Left ventricle myocardium superior (tissue), 1 donor: Measurements from ENCODE around the gene ZNF195. TPM values are rescaled to one million over a fixed set of nuclear protein-coding genes. Genes with fewer than 3 reads are reported as not detected.
"Not testable (repeated sequence)": the region's sequence is repeated elsewhere in the genome, so short reads cannot be mapped to it uniquely, and the experiment has no call there.

Source experiments
- ATAC-seq: fragments of 200-7000 bp; cut with Tn5 transposase; one replicate; pipeline ENCODE4 v1.9.1; 2020; ENCODE audit warnings: mild to moderate bottlenecking, moderate library complexity
- DNase-seq: peaks from one replicate; pipeline ENCODE4 v3.0.0-alpha.2; 2020
- intact Hi-C: fragments of 100-400 bp; cut with micrococcal nuclease; formaldehyde crosslinking; loops from one replicate; pipeline ENCODE4 v1.11.0; 2022
- total RNA-seq: library from RNA; stranded (reverse); fragmentation: NEBNext Ultra II Directional; extraction: Animal tissue kit (Norgen Biotek cat#: 25700); gene quantifications from one replicate; pipeline ENCODE4 v1.2.1, GENCODE V29; 2021
- donor health status: DM: no; HTN: yes; CAD: no; lungs with severe emphysema.

Gene ZNF195
- total RNA-seq, 1 donor from 2014 or later = 10.5 TPM

GRCh38 chr11:3367221-3367620, 11.7 kb downstream of the ZNF195 start:
- no peak for ATAC-seq
- intact Hi-C loops = no loop called here
- DNase-seq = no peak

- intact Hi-C loops = no loop called here
- ATAC-seq (no peak), DNase-seq (no peak)
Observed at GRCh38 chr11:3359092-3359824, 19.7 kb downstream of the ZNF195 start.

DNA sequence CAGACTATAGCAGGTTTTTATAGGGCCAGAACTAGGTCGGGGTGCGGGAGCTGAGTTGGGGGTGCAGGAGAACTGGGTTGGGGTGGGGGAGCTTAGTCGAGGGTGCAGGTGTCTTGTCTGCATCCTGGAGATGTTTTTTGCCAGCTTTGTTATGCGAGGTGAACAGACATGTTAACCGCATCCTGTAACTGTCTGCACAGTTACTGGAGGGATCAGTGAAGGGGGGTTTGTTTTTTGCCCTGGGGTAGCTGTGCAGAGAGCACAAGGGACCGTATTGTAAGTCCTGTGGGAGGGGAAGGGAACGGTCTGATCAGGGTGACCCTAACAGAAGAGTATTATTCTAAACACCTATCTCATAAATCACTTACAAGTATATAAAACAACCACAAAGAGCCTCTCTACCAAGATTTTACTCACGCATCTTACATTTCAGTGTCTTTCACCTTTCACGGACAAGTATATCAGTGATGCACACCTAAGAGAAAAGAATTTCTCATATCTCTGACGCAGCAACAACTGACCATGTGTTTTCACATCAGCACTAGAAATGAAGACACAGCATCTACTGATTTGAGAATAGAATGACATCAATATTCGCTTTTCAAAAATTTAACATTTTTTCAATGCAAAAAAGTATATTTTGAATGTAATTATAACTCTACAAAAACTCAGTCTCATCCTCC, 20.8 kb downstream of the ZNF195 start:
- DNase-seq (no peak), ATAC-seq (no peak)
- intact Hi-C loops = no loop called here

GRCh38 chr11:3357302-3357701, 21.6 kb downstream of the ZNF195 start:
- no peak for ATAC-seq
- intact Hi-C loops = no loop called here

DNA sequence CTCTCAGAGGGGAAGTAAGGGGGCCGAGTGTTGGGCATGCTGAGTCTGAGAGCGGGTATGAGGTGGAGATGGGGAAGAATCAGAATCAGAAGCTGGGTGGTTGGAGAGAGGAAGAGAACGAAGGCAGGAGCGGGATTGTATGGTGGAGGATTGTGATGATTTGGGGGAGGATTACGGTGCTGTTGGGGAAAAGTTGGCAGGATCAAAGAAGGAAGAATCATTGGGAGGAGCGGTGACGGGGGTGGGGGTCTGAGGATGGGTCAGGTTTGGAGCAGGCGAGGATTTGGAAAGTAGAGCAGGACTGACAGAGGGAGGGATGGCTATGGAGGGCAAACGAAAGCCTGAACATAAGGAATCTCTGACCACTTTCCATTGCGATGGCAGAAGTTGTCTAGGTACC, 22.1 kb downstream of the ZNF195 start:
- no peak for DNase-seq
- intact Hi-C loops = no loop called here
- ATAC-seq = no peak

More at GRCh38 chr11:3357302-3357701, 21.6 kb downstream of the ZNF195 start:
- no peak for DNase-seq

- ATAC-seq = no peak
Observed at GRCh38 chr11:3353066-3353465, 25.9 kb downstream of the ZNF195 start.

GRCh38 chr11:3347127-3347526, 31.8 kb downstream of the ZNF195 start:
- intact Hi-C loops = no loop called here
- DNase-seq (no peak), ATAC-seq (no peak)

More at GRCh38 chr11:3353066-3353465, 25.9 kb downstream of the ZNF195 start:
- intact Hi-C loops = no loop called here
- no peak for DNase-seq

DNA sequence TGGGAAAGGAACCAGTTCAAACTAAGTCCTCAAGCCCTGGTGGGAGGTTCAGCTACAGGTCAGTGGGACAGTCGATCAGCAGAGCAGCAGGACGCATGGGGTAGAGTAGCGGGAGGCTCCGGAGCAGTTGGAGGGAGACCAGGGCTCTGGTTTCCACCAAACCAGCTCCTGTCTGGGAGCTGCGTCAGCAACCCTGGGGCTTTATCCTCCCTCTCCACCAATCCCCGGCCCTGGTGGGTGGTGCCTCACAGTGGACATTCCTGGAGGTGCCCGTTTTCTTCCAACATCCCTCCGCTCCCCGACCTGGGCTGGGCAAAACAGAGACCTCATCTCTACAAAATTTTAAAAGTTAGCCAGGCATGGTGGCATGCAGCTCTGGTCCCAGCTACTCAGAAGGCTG, 32.4 kb downstream of the ZNF195 start:
- intact Hi-C loops = no loop called here
- DNase-seq (no peak), ATAC-seq (no peak)

DNA sequence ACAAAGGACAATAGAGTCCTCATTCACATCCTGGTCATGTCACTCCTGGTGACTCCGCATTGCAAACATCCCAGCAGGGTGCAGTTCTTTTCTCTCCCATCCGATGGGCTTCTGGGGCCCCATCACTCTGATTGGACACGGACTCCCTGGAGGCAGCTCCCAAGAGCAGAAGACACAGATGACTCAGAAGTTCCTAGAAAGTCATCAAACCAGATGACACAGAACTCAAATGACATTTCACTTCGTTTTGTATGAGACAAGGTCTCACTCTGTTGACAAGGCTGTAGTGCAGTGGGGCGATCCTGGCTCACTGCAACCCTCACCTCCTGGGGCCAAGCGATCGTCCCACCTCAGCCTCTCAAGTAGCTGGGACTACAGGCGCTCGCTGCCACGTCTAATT, 33.2 kb downstream of the ZNF195 start:
- DNase-seq (no peak), ATAC-seq (no peak)
- intact Hi-C loops = no loop called here

DNA sequence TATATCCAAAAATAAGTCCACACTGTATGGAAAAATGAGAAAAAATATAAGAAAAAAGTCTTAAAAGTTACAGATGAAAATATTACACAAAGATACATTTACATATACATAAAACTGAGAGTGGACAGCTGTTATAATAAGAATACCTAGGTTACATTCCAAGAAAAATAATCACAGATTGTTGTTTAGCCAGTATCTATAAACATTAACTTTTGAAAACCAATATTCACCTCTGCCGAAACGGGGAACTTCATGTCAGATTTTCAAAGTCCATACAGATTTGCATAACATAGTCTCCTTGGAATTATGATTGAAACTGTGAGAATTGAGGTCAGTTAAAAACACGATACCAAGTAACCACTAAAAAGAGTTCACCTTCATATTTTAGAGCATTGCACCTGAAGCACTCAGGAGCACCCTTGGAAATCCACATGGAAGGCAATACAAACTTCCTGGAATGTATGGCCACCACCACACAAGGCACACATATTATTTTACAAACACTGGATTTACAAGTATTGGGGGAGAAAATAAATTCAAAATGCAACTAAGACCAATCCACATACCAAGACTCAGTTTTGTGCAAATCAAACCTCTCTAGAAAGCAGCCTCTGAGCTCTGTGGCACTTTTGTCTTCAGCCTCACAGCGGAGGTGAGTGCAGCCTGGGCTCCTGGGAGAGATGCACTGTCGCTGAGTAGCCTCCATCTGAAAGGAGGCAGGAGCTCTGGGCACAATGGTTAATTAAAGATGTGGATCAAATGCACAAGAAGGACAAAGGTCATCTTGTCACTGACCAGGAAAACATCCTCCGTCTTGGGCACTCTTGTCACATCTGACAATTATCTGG, 34.4 kb downstream of the ZNF195 start:
- ATAC-seq = no peak
- intact Hi-C loops = no loop called here
- DNase-seq = no peak

GRCh38 chr11:3342709-3343108, 36.2 kb downstream of the ZNF195 start:
- intact Hi-C loops = no loop called here
- no peak for ATAC-seq
- no peak for DNase-seq

- DNase-seq = peak; percentile 55
- ATAC-seq = no peak
- intact Hi-C loops = no loop called here
Observed at GRCh38 chr11:3341298-3341697, 37.6 kb downstream of the ZNF195 start.

DNA sequence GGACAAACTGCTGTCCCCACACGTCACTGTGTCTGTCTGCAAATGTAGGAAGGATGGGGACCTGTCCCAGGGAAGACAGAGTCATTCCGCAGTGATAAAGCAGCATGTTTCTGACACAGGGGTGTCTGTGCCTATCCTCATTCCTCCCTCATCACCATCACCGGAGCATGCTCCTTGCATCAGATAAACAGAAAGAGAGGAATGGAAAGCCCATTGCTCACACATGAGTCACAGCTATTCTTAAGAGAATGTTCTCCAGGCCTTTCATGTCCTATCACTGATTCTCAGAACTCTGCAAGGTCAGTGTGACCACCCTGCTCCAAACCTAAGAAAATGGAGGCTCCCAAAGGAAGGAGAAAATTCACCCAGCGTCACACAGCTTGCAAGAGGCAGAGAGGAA, 38.9 kb downstream of the ZNF195 start:
- intact Hi-C loops = no loop called here

GRCh38 chr11:3339340-3339624, 39.7 kb downstream of the ZNF195 start:
- ATAC-seq (no peak), DNase-seq (no peak)
- intact Hi-C loops = no loop called here

More for the DNA sequence above, 38.9 kb downstream of the ZNF195 start:
- ATAC-seq (no peak), DNase-seq (no peak)

GRCh38 chr11:3338569-3339339, 40.2 kb downstream of the ZNF195 start:
- no peak for ATAC-seq
- intact Hi-C loops = no loop called here
- DNase-seq = no peak

- ATAC-seq, intact Hi-C loops, DNase-seq: not testable (repeated sequence)
Observed at GRCh38 chr11:3336420-3336819, 42.5 kb downstream of the ZNF195 start.

- intact Hi-C loops, ATAC-seq, DNase-seq: not testable (repeated sequence)
Observed at GRCh38 chr11:3333157-3333556, 45.8 kb downstream of the ZNF195 start.

DNA sequence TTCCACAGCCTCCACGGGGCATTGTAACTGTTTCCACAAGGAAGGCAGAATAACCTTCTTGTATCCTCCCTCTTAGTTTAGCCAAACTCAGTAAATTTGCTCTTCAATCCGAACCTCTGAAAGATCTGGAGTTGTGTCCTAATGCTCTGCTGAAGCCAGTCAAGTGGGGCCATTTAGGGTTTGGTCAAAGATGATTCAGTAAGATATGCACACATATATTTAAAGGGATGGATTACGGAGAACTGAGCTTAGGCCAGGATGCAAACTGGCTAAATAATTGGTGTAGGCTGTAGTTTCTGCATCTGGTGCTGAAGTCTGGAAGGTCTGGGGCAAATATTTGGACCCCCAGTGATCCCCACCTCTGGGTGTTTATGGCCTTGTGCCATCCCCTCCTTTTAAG, 47.9 kb downstream of the ZNF195 start:
- intact Hi-C loops, ATAC-seq, DNase-seq: not testable (repeated sequence)

DNA sequence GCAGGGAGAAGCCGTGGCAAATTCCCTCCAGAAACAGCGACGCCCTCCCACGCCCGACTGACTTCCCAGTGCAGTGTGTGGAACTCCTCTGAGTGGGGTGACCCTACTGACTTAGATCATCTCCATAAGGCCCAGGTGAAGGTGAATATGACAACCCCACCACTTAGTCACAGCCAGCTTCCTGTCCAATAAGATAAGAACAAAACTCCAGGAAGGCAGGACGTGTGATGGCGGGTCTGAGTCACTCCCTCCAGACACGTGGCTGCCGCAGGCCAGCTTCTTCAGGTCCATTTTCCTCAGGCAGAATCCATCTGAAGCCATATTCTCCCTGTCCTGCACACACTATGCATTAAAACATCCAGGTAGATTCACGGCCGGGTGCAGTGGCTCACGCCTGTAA, 48.9 kb downstream of the ZNF195 start:
- intact Hi-C loops, DNase-seq, ATAC-seq: not testable (repeated sequence)
